HG03196 (cell line): Measurements from ENCODE around the gene KL.
A peak's percentile ranks its signal among the peaks of the same experiment; 100 is the strongest.

Experiments used
- ATAC-seq: cut with Tn5 transposase; IDR thresholded peaks from one replicate; pipeline ENCODE4 v1.9.1; 2021; ENCODE audit not compliant: unreplicated experiment

The KL gene

GRCh38 chr13:33003458-33004019, 12.7 kb upstream of the KL start:
- ATAC-seq = no peak

GRCh38 chr13:33004511-33004910, 11.7 kb upstream of the KL start:
- ATAC-seq = no peak

GRCh38 chr13:33006134-33006533, 10.1 kb upstream of the KL start:
- no peak for ATAC-seq

- no peak for ATAC-seq
Observed at GRCh38 chr13:33006638-33007037, 9.6 kb upstream of the KL start.

- no peak for ATAC-seq
Observed at GRCh38 chr13:33007237-33007636, 9.0 kb upstream of the KL start.

DNA sequence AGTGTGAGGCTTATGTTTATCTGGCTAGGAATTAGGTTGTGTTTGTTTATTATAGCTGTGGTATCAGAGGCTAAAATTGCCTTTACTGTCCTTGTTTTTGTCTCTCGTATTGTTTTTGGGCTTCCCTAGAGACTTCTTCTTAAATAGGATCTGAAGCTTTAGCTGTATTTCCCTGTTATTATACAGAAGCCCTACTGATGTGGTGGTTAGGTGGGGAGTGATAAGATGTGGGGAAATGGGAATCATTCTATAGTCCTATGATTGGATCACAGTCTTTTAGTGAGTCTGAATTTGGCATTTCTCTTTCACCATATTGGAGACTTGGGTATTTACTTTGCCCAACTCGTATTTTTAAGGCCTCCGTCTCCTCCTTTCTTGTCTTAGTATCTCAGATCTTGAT, 8.3 kb upstream of the KL start:
- ATAC-seq = no peak

GRCh38 chr13:33008946-33009722, 7.1 kb upstream of the KL start:
- no peak for ATAC-seq

GRCh38 chr13:33011828-33012470, 4.3 kb upstream of the KL start:
- no peak for ATAC-seq

GRCh38 chr13:33014291-33014690, 1.9 kb upstream of the KL start:
- no peak for ATAC-seq

GRCh38 chr13:33015241-33015668, 968 bp upstream of the KL start:
- ATAC-seq = no peak

DNA sequence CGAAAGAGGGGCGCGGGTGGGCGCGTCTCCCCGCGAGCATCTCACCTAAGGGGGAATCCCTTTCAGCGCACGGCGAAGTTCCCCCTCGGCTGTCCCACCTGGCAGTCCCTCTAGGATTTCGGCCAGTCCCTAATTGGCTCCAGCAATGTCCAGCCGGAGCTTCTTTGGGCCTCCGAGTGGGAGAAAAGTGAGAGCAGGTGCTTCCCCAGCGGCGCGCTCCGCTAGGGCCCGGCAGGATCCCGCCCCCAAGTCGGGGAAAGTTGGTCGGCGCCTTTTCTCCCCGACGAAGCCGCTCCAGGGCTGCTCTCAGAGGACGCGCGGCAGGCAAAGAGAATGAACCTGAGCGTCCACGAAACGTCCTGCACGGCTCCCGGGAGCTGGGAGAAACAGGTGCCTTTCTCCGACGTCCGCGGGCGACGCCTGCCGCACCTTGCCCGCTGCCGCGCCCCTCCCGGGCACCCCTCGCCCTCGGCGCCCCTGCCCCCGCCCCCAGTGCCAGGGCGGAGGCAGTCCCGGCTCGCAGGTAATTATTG, 366 bp upstream of the KL start:
- ATAC-seq = no peak

DNA sequence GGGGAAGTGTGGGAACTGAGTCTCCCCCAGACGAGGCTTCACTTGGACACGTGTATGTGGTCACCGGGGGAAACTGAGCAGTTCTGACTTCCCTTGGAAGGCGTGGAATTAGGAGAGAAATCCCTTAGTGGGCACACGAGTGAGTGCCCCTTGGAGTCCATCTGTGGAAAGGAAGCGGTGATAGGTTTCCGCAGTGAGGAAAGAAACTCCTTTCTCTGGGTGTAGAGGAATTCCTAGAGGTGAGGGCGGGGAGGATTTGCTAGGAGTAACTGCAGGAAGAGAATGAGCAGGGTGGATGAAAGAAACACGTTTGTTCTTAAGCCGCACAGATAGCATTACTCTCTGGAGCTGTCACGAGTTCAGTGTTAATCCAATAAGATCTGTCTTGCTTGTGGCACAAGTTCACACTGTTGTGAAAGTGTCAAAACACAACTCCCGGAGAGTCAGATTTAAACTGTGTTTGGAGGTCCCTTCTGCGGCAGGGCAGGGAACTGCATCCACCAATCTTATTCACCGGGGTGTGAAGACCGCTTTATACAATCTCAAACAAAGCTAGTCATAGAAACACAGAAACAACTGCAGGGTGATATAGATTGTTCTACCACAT, 1.2 kb downstream of the KL start:
- peak; percentile 68 for ATAC-seq

GRCh38 chr13:33018886-33019285, 2.7 kb downstream of the KL start:
- ATAC-seq = no peak

DNA sequence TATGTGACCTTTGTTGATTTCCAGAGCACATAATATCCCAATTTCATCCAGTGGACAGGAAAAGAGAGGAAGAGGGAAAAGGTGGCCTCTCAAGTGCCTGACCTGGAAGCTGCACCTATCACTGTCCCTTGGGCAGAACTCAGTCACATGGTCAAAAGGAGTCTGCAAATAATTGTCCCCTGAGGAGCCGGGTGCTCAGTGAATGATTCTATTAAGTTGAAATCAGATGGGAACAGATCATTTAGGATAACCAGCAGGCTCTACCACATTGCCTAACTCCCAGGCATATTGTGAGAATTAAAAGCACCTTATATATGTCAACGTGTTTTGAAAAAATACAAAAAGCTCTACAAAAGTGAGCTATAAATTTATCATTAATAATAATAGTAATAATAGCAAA, 6.8 kb downstream of the KL start:
- ATAC-seq = no peak

DNA sequence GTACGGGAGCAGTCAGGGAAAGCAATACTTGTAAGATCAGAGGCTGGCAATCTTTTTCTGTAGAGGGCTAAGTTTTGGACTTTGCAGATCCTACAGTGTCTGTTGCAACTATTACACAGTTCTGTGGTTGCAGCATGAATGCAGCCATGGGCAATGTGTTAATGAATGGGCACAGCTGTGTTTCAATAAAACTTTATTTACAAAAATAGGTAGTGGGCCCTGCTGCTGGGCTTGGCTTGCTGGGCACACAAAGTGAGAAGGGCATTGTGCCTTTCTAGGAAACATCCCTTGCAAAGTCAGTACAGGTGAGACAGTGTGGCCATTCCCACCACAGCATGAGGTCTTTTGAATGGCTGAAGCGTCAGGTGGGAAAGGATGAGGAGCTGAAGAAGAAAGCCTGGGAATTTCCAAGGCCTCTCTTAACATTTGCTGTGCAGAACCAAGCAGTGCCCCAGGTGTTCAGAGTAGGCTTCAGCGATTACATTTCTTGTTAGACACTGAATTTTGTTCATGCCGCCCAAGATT, 9.1 kb downstream of the KL start:
- ATAC-seq = no peak

DNA sequence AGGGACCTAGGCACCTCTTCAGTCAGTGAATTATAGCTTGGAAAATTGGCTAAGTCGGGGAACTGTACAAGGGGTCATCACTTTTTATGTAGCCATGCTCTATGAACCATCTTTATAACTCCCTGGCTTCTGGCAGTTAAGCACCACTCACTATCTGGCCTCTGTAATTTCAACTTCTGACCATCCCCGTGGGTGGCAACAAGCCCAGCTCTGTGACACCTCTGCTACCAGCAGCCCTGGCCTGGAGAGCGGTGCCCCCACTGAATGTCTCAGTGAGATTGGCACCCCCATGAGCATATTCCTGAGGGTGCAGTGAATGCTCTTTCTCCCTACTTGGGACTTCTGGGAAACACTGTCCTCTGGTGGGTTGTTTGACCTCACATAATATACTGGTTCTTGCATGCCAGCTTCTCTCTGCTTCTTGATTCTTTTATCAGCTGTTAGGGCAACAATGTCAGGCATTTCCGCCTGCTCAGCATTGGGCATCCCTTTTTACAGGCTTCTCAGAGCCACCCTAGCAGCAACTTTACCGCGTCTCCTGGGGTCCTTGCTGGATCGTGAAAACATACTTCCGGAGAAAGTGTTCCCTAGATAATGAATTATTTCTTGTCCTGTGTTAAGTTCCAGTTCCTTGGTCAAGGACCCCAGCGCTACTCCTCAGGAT, 10.4 kb downstream of the KL start:
- no peak for ATAC-seq

- no peak for ATAC-seq
Observed at GRCh38 chr13:33028620-33029019, 12.4 kb downstream of the KL start.

DNA sequence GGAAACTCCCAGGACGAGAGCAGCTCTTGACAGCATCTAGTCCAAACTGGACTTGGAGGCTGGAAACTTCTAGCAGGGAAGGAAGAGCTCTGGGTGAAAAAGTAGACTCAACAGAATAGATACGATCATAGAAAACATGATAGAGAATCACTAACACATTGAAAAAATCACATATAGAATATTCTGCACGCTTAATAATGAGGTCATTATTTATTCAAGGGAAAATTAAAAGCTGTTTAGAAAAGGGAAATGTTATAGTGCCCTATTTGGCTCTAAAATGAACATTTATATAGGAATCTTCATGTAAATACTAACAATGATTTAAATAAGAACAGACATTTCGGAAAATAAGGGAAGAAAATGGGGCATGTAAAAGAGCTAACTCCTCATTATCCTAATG, 15.1 kb downstream of the KL start:
- no peak for ATAC-seq

GRCh38 chr13:33032037-33032625, 15.9 kb downstream of the KL start:
- no peak for ATAC-seq

GRCh38 chr13:33033051-33033812, 17.0 kb downstream of the KL start:
- peak; percentile 79 for ATAC-seq
